HepG2 (cell line): Measurements from ENCODE around the gene ETFB. TPM values are rescaled to one million over a fixed set of nuclear protein-coding genes. Genes with fewer than 3 reads are reported as not detected.

Experiments used
- CEBPB ChIP-seq: IDR thresholded peaks from 2 replicates; pipeline ENCODE4 v1.6.1; 2011; ENCODE audit warnings: low read depth, low read length, improper control_type of control experiment, borderline replicate concordance
- DNMT1 ChIP-seq: sonication (generic); formaldehyde crosslinking; IDR thresholded peaks from 2 replicates; pipeline ENCODE4 v1.5.1; 2020; ENCODE audit warnings: mild to moderate bottlenecking, missing genetic modification reagents
- FOXA1 ChIP-seq, 2 experiments: fragments of 450-650 bp in 1 of 2; sonication (generic) in 1 of 2; formaldehyde crosslinking in 1 of 2; IDR thresholded peaks; 2 replicates each; pipeline versions ENCODE4 v1.4.0 to v1.6.1; 2016 to 2020; ENCODE audit warnings: missing genetic modification reagents in 1 of 2
- FOXM1 ChIP-seq: sonication (generic); formaldehyde crosslinking; IDR thresholded peaks from 2 replicates; pipeline ENCODE4 v1.5.0; 2020; ENCODE audit warnings: missing genetic modification reagents
- GTF3A ChIP-seq: sonication (generic); formaldehyde crosslinking; conservative IDR thresholded peaks from 2 replicates; pipeline ENCODE4 v1.4.0; 2020; ENCODE audit warnings: mild to moderate bottlenecking, missing genetic modification reagents
- NR3C1 ChIP-seq: sonication (generic); formaldehyde crosslinking; IDR thresholded peaks from 2 replicates; pipeline ENCODE4 v1.4.0; 2020; ENCODE audit warnings: missing genetic modification reagents
- POLR2A ChIP-seq, 2 experiments: IDR thresholded peaks; 2 replicates each; pipeline ENCODE4 v1.6.1; 2011; ENCODE audit warnings: low read depth in 2 of 2, low read length in 2 of 2, mild to moderate bottlenecking in 1 of 2, moderate library complexity in 1 of 2; ENCODE audit not compliant: insufficient read depth in 1 of 2
- RFXANK ChIP-seq: IDR thresholded peaks from 2 replicates; pipeline ENCODE4 v1.6.1; 2016
- SNAPC2 ChIP-seq: sonication (generic); formaldehyde crosslinking; IDR thresholded peaks from 2 replicates; pipeline ENCODE4 v1.8.1; 2022; ENCODE audit warnings: mild to moderate bottlenecking, missing genetic modification reagents
- SP140L ChIP-seq: sonication (generic); formaldehyde crosslinking; IDR thresholded peaks from 2 replicates; pipeline ENCODE4 v1.4.0; 2020; ENCODE audit warnings: missing genetic modification reagents, borderline replicate concordance
- TBX2 ChIP-seq: sonication (generic); formaldehyde crosslinking; IDR thresholded peaks from 2 replicates; pipeline ENCODE4 v1.5.0; 2020; ENCODE audit warnings: missing genetic modification reagents, mild to moderate bottlenecking, borderline replicate concordance
- TEAD2 ChIP-seq: sonication (generic); formaldehyde crosslinking; IDR thresholded peaks from 2 replicates; pipeline ENCODE4 v1.9.0; 2021; ENCODE audit warnings: missing genetic modification reagents
- TRIM24 ChIP-seq: sonication (generic); formaldehyde crosslinking; IDR thresholded peaks from 2 replicates; pipeline ENCODE4 v1.8.0; 2022; ENCODE audit warnings: mild to moderate bottlenecking, missing genetic modification reagents
- ZC3H4 ChIP-seq: sonication (generic); formaldehyde crosslinking; IDR thresholded peaks from 2 replicates; pipeline ENCODE4 v1.4.0; 2020; ENCODE audit warnings: missing genetic modification reagents, borderline replicate concordance
- ZFP62 ChIP-seq: sonication (generic); formaldehyde crosslinking; IDR thresholded peaks from 2 replicates; pipeline ENCODE4 v1.4.0; 2020; ENCODE audit warnings: missing genetic modification reagents
- ZIK1 ChIP-seq: sonication (generic); formaldehyde crosslinking; IDR thresholded peaks from 2 replicates; pipeline ENCODE4 v1.5.0; 2020; ENCODE audit warnings: mild to moderate bottlenecking, low read depth, missing genetic modification reagents, borderline replicate concordance
- ZKSCAN5 ChIP-seq: sonication (generic); formaldehyde crosslinking; IDR thresholded peaks from 2 replicates; pipeline ENCODE4 v1.5.1; 2020; ENCODE audit warnings: mild to moderate bottlenecking, missing genetic modification reagents
- ZNF180 ChIP-seq: sonication (generic); formaldehyde crosslinking; IDR thresholded peaks from 2 replicates; pipeline ENCODE4 v1.4.0; 2020; ENCODE audit warnings: low read depth, missing genetic modification reagents, borderline replicate concordance
- ZNF382 ChIP-seq: sonication (generic); formaldehyde crosslinking; IDR thresholded peaks from 2 replicates; pipeline ENCODE4 v1.5.0; 2020; ENCODE audit warnings: missing genetic modification reagents, mild to moderate bottlenecking, borderline replicate concordance
- ZNF709 ChIP-seq: sonication (generic); formaldehyde crosslinking; IDR thresholded peaks from 2 replicates; pipeline ENCODE4 v1.5.0; 2020; ENCODE audit warnings: mild to moderate bottlenecking, missing genetic modification reagents
- ZNF772 ChIP-seq: sonication (generic); formaldehyde crosslinking; IDR thresholded peaks from 2 replicates; pipeline ENCODE4 v1.5.0; 2020; ENCODE audit warnings: mild to moderate bottlenecking, missing genetic modification reagents
- ZNF850 ChIP-seq: sonication (generic); formaldehyde crosslinking; conservative IDR thresholded peaks from 2 replicates; pipeline ENCODE4 v1.9.0; 2021; ENCODE audit warnings: mild to moderate bottlenecking, missing genetic modification reagents
- polyA plus RNA-seq, 8 experiments: library from polyadenylated mRNA; depleted of rRNA in 3 of 8; stranded (reverse) in 7 of 8; unstranded in 1 of 8; fragments of >200 nt; fragmentation: Illumina TruSeq in 4 of 8; extraction: Trizol in 4 of 8; gene quantifications; 2 replicates each; pipeline versions ENCODE4 v1.2.1 to v1.2.3, GENCODE V29; 2011 to 2016; ENCODE audit warnings: low read depth in 4 of 8, missing spikeins in 1 of 8, mixed read lengths in 1 of 8; ENCODE audit not compliant: insufficient read depth in 1 of 8
- total RNA-seq, 5 experiments: library from RNA; depleted of rRNA; stranded (reverse); fragments of >200 nt; fragmentation: Illumina TruSeq; extraction: Trizol; gene quantifications; 2 replicates each; pipeline ENCODE4 v1.2.3, GENCODE V29; 2016; ENCODE audit warnings: low read depth in 1 of 5
- TF ChIP-seq, protein P1 (sequence below): sonication (generic); formaldehyde crosslinking; IDR thresholded peaks from 2 replicates; pipeline ENCODE4 v1.4.0; 2020; ENCODE audit warnings: missing genetic modification reagents
- TF ChIP-seq, protein P2 (sequence below): sonication (generic); formaldehyde crosslinking; IDR thresholded peaks from 2 replicates; pipeline ENCODE4 v1.8.1; 2023; ENCODE audit warnings: missing genetic modification reagents, inconsistent platforms, borderline replicate concordance
- TF ChIP-seq, protein P3 (sequence below): sonication (generic); formaldehyde crosslinking; IDR thresholded peaks from 2 replicates; pipeline ENCODE4 v1.9.0; 2021; ENCODE audit warnings: missing genetic modification reagents, borderline replicate concordance
- TF ChIP-seq, protein P4 (sequence below): IDR thresholded peaks from 2 replicates; pipeline ENCODE4 v1.6.1; 2016; ENCODE audit warnings: low read depth

ETFB gene
- total and polyA plus RNA-seq, 2 of the 13 experiments (the other 11 are each of a cell fraction or from before 2014, with no cell fraction given): 678 to 1,314 TPM

DNA sequence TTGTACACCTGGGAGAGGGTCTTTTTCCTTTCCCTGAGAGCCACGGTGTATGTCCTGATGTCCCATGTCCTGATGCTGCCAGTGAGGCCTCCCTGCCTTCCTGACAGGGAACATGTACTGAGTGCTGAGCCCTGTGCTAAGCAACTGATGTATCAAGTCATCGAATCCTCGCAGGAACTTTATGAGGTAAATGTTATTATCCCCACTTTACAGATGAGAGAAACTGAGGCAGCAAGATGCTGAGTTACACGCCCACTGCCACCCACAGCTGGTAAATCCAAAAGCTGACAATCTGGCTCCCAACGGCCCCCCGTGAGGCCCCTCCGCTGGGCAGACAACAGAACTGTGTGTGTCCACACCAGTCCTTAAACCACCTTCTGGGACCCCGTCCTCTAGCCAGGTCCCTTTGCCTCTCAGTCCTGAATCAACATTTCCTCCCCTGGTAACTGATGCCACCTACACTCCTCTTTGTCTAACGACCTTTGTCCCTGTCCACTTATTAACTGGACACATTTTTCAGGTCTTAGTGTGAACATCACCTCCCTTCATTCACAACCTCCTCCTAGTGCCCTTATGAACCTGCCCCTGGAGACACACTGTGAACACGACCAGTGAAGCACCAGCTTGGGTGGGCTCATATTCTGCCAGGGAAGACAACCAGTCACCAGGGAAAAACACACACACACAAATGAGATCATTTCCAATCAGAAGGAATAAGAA, 18.8 kb downstream of the ETFB start (continued):
- TF ChIP-seq ZNF709 (CRISPR knock-in tag): no peak
- TF ChIP-seq NR3C1 (CRISPR knock-in tag): no peak
- TF ChIP-seq FOXM1: no peak
- TF ChIP-seq, protein P1, sequence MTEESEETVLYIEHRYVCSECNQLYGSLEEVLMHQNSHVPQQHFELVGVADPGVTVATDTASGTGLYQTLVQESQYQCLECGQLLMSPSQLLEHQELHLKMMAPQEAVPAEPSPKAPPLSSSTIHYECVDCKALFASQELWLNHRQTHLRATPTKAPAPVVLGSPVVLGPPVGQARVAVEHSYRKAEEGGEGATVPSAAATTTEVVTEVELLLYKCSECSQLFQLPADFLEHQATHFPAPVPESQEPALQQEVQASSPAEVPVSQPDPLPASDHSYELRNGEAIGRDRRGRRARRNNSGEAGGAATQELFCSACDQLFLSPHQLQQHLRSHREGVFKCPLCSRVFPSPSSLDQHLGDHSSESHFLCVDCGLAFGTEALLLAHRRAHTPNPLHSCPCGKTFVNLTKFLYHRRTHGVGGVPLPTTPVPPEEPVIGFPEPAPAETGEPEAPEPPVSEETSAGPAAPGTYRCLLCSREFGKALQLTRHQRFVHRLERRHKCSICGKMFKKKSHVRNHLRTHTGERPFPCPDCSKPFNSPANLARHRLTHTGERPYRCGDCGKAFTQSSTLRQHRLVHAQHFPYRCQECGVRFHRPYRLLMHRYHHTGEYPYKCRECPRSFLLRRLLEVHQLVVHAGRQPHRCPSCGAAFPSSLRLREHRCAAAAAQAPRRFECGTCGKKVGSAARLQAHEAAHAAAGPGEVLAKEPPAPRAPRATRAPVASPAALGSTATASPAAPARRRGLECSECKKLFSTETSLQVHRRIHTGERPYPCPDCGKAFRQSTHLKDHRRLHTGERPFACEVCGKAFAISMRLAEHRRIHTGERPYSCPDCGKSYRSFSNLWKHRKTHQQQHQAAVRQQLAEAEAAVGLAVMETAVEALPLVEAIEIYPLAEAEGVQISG: no peak
- TF ChIP-seq, protein P2, sequence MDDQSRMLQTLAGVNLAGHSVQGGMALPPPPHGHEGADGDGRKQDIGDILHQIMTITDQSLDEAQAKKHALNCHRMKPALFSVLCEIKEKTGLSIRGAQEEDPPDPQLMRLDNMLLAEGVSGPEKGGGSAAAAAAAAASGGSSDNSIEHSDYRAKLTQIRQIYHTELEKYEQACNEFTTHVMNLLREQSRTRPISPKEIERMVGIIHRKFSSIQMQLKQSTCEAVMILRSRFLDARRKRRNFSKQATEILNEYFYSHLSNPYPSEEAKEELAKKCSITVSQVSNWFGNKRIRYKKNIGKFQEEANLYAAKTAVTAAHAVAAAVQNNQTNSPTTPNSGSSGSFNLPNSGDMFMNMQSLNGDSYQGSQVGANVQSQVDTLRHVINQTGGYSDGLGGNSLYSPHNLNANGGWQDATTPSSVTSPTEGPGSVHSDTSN (CRISPR knock-in tag): no peak
- TF ChIP-seq CEBPB: no peak
- no peak for TF ChIP-seq ZNF180 (CRISPR knock-in tag)
- no peak for TF ChIP-seq FOXA1 (IDR thresholded peaks at IDR 0.05)
- no peak for TF ChIP-seq FOXA1 (CRISPR knock-in tag; IDR thresholded peaks at IDR 0.05)
- TF ChIP-seq ZC3H4 (CRISPR knock-in tag): no peak
- no peak for TF ChIP-seq RFXANK (CRISPR knock-in tag)
- no peak for TF ChIP-seq DNMT1 (CRISPR knock-in tag)
- peak; percentile 61; the same call in 1 of the 2 replicates for TF ChIP-seq TBX2 (CRISPR knock-in tag)
- no peak for TF ChIP-seq ZNF850 (CRISPR knock-in tag)
- TF ChIP-seq, protein P3, sequence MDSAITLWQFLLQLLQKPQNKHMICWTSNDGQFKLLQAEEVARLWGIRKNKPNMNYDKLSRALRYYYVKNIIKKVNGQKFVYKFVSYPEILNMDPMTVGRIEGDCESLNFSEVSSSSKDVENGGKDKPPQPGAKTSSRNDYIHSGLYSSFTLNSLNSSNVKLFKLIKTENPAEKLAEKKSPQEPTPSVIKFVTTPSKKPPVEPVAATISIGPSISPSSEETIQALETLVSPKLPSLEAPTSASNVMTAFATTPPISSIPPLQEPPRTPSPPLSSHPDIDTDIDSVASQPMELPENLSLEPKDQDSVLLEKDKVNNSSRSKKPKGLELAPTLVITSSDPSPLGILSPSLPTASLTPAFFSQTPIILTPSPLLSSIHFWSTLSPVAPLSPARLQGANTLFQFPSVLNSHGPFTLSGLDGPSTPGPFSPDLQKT (CRISPR knock-in tag): no peak
- no peak for TF ChIP-seq SP140L (CRISPR knock-in tag)
- TF ChIP-seq TEAD2 (CRISPR knock-in tag): no peak
- peak; percentile 88 for TF ChIP-seq ZKSCAN5 (CRISPR knock-in tag)
- no peak for TF ChIP-seq SNAPC2 (CRISPR knock-in tag)
- no peak for TF ChIP-seq ZFP62 (CRISPR knock-in tag)
- TF ChIP-seq POLR2A (IDR thresholded peaks at IDR 0.05; ENCODE audit: insufficient read depth in 1 of 2, low read depth in 2 of 2, low read length in 2 of 2): 0 out of 4 replicates have a peak, but pooled peaks have one; percentile 16 to 24
- no peak for TF ChIP-seq ZNF382 (CRISPR knock-in tag)
- TF ChIP-seq ZNF772: no peak
- no peak for TF ChIP-seq GTF3A (CRISPR knock-in tag)
- TF ChIP-seq TRIM24: no peak
- TF ChIP-seq, protein P4, sequence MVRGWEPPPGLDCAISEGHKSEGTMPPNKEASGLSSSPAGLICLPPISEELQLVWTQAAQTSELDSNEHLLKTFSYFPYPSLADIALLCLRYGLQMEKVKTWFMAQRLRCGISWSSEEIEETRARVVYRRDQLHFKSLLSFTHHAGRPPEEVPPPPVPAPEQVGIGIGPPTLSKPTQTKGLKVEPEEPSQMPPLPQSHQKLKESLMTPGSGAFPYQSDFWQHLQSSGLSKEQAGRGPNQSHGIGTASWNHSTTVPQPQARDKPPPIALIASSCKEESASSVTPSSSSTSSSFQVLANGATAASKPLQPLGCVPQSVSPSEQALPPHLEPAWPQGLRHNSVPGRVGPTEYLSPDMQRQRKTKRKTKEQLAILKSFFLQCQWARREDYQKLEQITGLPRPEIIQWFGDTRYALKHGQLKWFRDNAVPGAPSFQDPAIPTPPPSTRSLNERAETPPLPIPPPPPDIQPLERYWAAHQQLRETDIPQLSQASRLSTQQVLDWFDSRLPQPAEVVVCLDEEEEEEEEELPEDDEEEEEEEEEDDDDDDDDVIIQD: no peak
- no peak for TF ChIP-seq ZIK1
